ENCODE data around the gene AQR. TPM values are rescaled to one million over a fixed set of nuclear protein-coding genes. Genes with fewer than 3 reads are reported as not detected.

The AQR gene
- total and polyA plus RNA-seq, 2 of the 8 experiments (the other 6 are each of a cell fraction or from before 2014, with no cell fraction given): 34.5 to 57.6 TPM

DNA sequence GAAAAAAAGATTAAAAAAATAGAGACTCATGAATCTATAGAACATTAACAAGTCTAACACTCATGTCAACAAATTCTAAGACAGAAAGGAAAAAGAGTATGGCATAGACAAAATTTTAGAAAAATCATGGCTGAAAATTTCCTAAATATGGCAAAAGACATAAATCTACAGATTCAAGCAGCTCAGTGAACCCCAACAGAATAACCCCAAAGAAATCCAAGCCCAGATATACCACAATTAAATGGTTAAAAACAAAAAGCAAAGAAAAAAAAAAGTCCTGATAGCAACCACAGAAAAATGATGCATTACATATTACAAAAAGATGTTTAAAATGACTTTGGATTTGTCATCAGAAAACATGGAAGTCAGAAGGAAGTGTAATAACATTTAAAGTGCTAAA is 75.6 kb downstream of the AQR start:
- TF ChIP-seq RFX5 (IDR thresholded peaks at IDR 0.05; ENCODE audit: borderline replicate concordance, low read depth, low read length) (no peak), BCL11A (IDR thresholded peaks at IDR 0.05; ENCODE audit: low read depth in 2 of 2, low read length in 2 of 2) (no peak), BRCA1 (IDR thresholded peaks at IDR 0.05; ENCODE audit: low read depth, low read length) (no peak), HDAC2 (IDR thresholded peaks at IDR 0.05; ENCODE audit: borderline replicate concordance in 1 of 2, low read depth in 2 of 2, low read length in 2 of 2) (no peak)
- Histone ChIP-seq H3K14ac (ENCODE audit: insufficient read length) (no peak overlapping the region), H3K56ac (replicated peaks; ENCODE audit: insufficient read length, low read depth, low read length) (no peak overlapping the region), H3K79me2 (ENCODE audit: control insufficient read depth in 1 of 2, insufficient read depth in 2 of 2, low read length in 2 of 2) (no peaks in the 10 kb centered on the region), H3K36me3 (ENCODE audit: control insufficient read depth in 2 of 4, insufficient read depth in 4 of 4, low read length in 3 of 4) (peaks cover 7 to 49% (median 21%) of the 10 kb centered on the region in 4 experiments; a peak in 6 of 8 replicates), H3K9me3 (ENCODE audit: insufficient read depth in 2 of 2, low read depth in 1 of 2, low read length in 1 of 2) (no peaks in the 10 kb centered on the region), H3K18ac (ENCODE audit: extremely low read depth, low read length) (no peak overlapping the region), H4K8ac (ENCODE audit: extremely low read depth, insufficient read depth, low read length) (no peak overlapping the region), H3K23me2 (ENCODE audit: low read depth, low read length) (no peaks in the 10 kb centered on the region), H2BK20ac (ENCODE audit: low read length) (no peak overlapping the region), H3K27ac (ENCODE audit: low read depth, low read length) (peak overlapping the region; percentile 81; the same call in 1 of the 2 replicates), H4K20me1 (replicated peaks in 1 of 2; ENCODE audit: control insufficient read depth in 1 of 2, insufficient read depth in 2 of 2, low read length in 2 of 2) (no peaks in the 10 kb centered on the region), H3K4me3 (ENCODE audit: extremely low read depth in 1 of 4, insufficient read depth in 2 of 4, low read depth in 3 of 4, low read length in 4 of 4) (no peak overlapping the region), H3K23ac (ENCODE audit: insufficient read length) (no peak overlapping the region), H3K4ac (replicated peaks; ENCODE audit: insufficient read length, low read depth, low read length) (no peak overlapping the region), H3K4me2 (ENCODE audit: insufficient read depth in 1 of 2, low read depth in 2 of 2, low read length in 2 of 2) (no peak overlapping the region), H2BK120ac (replicated peaks; ENCODE audit: low read depth, low read length) (no peak overlapping the region), H3K9ac (replicated peaks in 1 of 4; ENCODE audit: extremely low read depth in 1 of 4, low read depth in 3 of 4, low read length in 3 of 4) (no peak overlapping the region), H3K4me1 (replicated peaks in 1 of 4; ENCODE audit: control insufficient read depth in 3 of 4, insufficient read depth in 4 of 4, low read length in 3 of 4) (peaks cover 0 to 2% (median 0%) of the 10 kb centered on the region in 4 experiments; a peak in 2 of 7 replicates), H2AK5ac (ENCODE audit: low read depth, low read length) (no peak overlapping the region), H2AFZ (ENCODE audit: low read length) (no peak overlapping the region), H3K79me1 (ENCODE audit: low read depth, low read length) (no peaks in the 10 kb centered on the region), H2BK15ac (ENCODE audit: low read length) (no peak overlapping the region), H2BK5ac (ENCODE audit: low read depth, low read length) (no peak overlapping the region), H3K27me3 (replicated peaks in 1 of 4; ENCODE audit: control insufficient read depth in 3 of 4, extremely low read depth in 1 of 4, insufficient read depth in 3 of 4, low read length in 3 of 4) (no peaks in the 10 kb centered on the region), H4K5ac (ENCODE audit: insufficient read length, low read depth, low read length) (no peak overlapping the region), H4K91ac (replicated peaks; ENCODE audit: insufficient read length, low read length) (no peak overlapping the region), H2BK12ac (ENCODE audit: low read depth, low read length) (no peak overlapping the region)
- CTCF ChIA-PET (ENCODE audit: partially characterized antibody): no interaction called here
- POLR2A ChIA-PET (ENCODE audit: partially characterized antibody): interaction anchor here (1.3 kb wide), 1 partner anchor 44 kb away, joined by 4 read pairs; no protein-coding TSS in a partner anchor
- no peak for FAIRE-seq
- DNase-seq (ENCODE audit: low read depth in 1 of 2, low spot score in 2 of 2): no peak
